AG04450 (cell line): ENCODE measurements around the gene ST7. TPM values are rescaled to one million over a fixed set of nuclear protein-coding genes. Genes with fewer than 3 reads are reported as not detected.

Source experiments
- CTCF ChIA-PET: fragments of 300-600, 350-600 bp; formaldehyde crosslinking; extraction: SDS; loops from one replicate; lab custom pipeline; 2022; ENCODE audit warnings: antibody characterized with exemption, inconsistent platforms; lab: Charles Lee
- POLR2A ChIA-PET: fragments of 350-600 bp; formaldehyde crosslinking; extraction: SDS; loops from one replicate; lab custom pipeline; 2021; ENCODE audit warnings: antibody characterized with exemption, inconsistent platforms; lab: Yijun Ruan, JAX
- DNase-seq: peaks from one replicate; pipeline ENCODE4 v3.0.0-alpha.2; 2011; ENCODE audit warnings: low read depth, low spot score
- H3K27ac ChIP-seq: one replicate; pipeline ENCODE4 v1.5.1; 2012; ENCODE audit warnings: low read depth, low read length, control low read depth
- H3K27me3 ChIP-seq: one replicate; pipeline ENCODE4 v1.6.0; 2012; ENCODE audit warnings: low read length; ENCODE audit not compliant: control insufficient read depth, insufficient read depth
- H3K4me3 ChIP-seq: 2 replicates; pipeline ENCODE4 v1.5.1; 2011; ENCODE audit warnings: mild to moderate bottlenecking, low read depth, low read length, control low read depth
- H3K9me3 ChIP-seq: 2 replicates; pipeline ENCODE4 v1.5.1; 2012; ENCODE audit warnings: low read length; ENCODE audit not compliant: control insufficient read depth, insufficient read depth
- CTCF ChIP-seq: IDR thresholded peaks from 2 replicates; pipeline ENCODE4 v1.5.1; 2011; ENCODE audit warnings: low read depth, low read length, control low read depth, inconsistent platforms
- polyA plus RNA-seq: library from polyadenylated mRNA; depleted of rRNA; stranded (reverse); fragments of >200 nt; gene quantifications from 2 replicates; pipeline ENCODE4 v1.2.3, GENCODE V29; 2011

ST7 gene
- polyA plus RNA-seq, 1 experiment = 34.5 TPM

- ChIA-PET CTCF (no interaction called here), POLR2A (no interaction called here)
- Histone ChIP-seq H3K27me3 (no peaks in the 10 kb centered on the region), H3K27ac (no peak overlapping the region), H3K9me3 (no peaks in the 10 kb centered on the region), H3K4me3 (no peak overlapping the region)
- TF ChIP-seq CTCF = no peak
- no peak for DNase-seq
Observed at GRCh38 chr7:117195361-117196029, 242.2 kb downstream of the ST7 start.

GRCh38 chr7:117200132-117200531 is 246.8 kb downstream of the ST7 start:
- Histone ChIP-seq H3K4me3 (no peak overlapping the region), H3K27me3 (no peaks in the 10 kb centered on the region), H3K9me3 (no peaks in the 10 kb centered on the region), H3K27ac (no peak overlapping the region)
- DNase-seq = no peak
- ChIA-PET CTCF (interaction anchor here (0.6 to 2.8 kb wide), 6 partner anchors 10 to 212 kb away, joined by 3 to 22 read pairs (median 3); no protein-coding TSS in a partner anchor), POLR2A (interaction anchor here (0.6 kb wide), 1 partner anchor 972 kb away, joined by 3 read pairs; no protein-coding TSS in a partner anchor)
- TF ChIP-seq CTCF = no peak

GRCh38 chr7:117200786-117201458 is 247.6 kb downstream of the ST7 start:
- TF ChIP-seq CTCF = no peak
- Histone ChIP-seq H3K27me3 (no peaks in the 10 kb centered on the region), H3K9me3 (no peaks in the 10 kb centered on the region), H3K4me3 (no peak overlapping the region), H3K27ac (no peak overlapping the region)
- DNase-seq = no peak
- CTCF ChIA-PET = interaction anchor here (0.6 to 2.8 kb wide), 9 partner anchors 9 to 213 kb away, joined by 3 to 22 read pairs (median 3); no protein-coding TSS in a partner anchor
- POLR2A ChIA-PET = interaction anchor here (0.6 kb wide), 1 partner anchor 973 kb away, joined by 3 read pairs; no protein-coding TSS in a partner anchor

- no peak for DNase-seq
- H3K9me3 ChIP-seq = no peaks in the 10 kb centered on the region
- TF ChIP-seq CTCF = no peak
- CTCF ChIA-PET = interaction anchor here (1.1 to 3.4 kb wide), 3 partner anchors 10 to 218 kb away, joined by 3 to 30 read pairs (median 3); no protein-coding TSS in a partner anchor
- no peak overlapping the region for H3K27ac ChIP-seq
- POLR2A ChIA-PET = interaction anchor here (0.7 kb wide), 1 partner anchor 8 kb away, joined by 3 read pairs; no protein-coding TSS in a partner anchor
- H3K4me3 ChIP-seq = no peak overlapping the region
- H3K27me3 ChIP-seq = no peaks in the 10 kb centered on the region
Observed at GRCh38 chr7:117202511-117202910, 249.2 kb downstream of the ST7 start.

GRCh38 chr7:117203205-117203604 is 249.9 kb downstream of the ST7 start:
- Histone ChIP-seq H3K27ac (no peak overlapping the region), H3K27me3 (no peaks in the 10 kb centered on the region), H3K4me3 (no peak overlapping the region), H3K9me3 (no peaks in the 10 kb centered on the region)
- TF ChIP-seq CTCF = no peak
- no peak for DNase-seq
- ChIA-PET POLR2A (no interaction called here), CTCF (interaction anchor here (1.1 to 3.4 kb wide), 3 partner anchors 9 to 219 kb away, joined by 3 to 30 read pairs (median 3); no protein-coding TSS in a partner anchor)
